ENCODE data around the gene KBTBD2.
"Not testable (repeated sequence)": the region's sequence is repeated elsewhere in the genome, so short reads cannot be mapped to it uniquely, and the experiment has no call there.

Gene KBTBD2

GRCh38 chr7:32855837-32856775 is 35.5 kb downstream of the KBTBD2 start:
- DNase-seq (ENCODE audit: low read depth in 2 of 2), result not testable (repeated sequence)

GRCh38 chr7:32850654-32851053 is 40.9 kb downstream of the KBTBD2 start:
- DNase-seq (ENCODE audit: low read depth in 2 of 2), result not testable (repeated sequence)

GRCh38 chr7:32848655-32849054 is 42.9 kb downstream of the KBTBD2 start:
- DNase-seq (ENCODE audit: low read depth in 2 of 2), result not testable (repeated sequence)

GRCh38 chr7:32846630-32847225 is 44.8 kb downstream of the KBTBD2 start:
- DNase-seq (ENCODE audit: low read depth in 2 of 2), result peak; percentile 88 to 95

- not testable (repeated sequence) for DNase-seq (ENCODE audit: low read depth in 2 of 2)
Measured at GRCh38 chr7:32844748-32845147, 46.8 kb downstream of the KBTBD2 start.

- DNase-seq (ENCODE audit: low read depth in 2 of 2), result not testable (repeated sequence)
Measured at GRCh38 chr7:32843763-32844162, 47.8 kb downstream of the KBTBD2 start.

- DNase-seq (ENCODE audit: low read depth in 2 of 2), result not testable (repeated sequence)
Measured at GRCh38 chr7:32839846-32840245, 51.7 kb downstream of the KBTBD2 start.

- not testable (repeated sequence) for DNase-seq (ENCODE audit: low read depth in 2 of 2)
Measured at GRCh38 chr7:32828996-32829752, 62.4 kb downstream of the KBTBD2 start.
